LHCN-M2 (cell line): ENCODE results near the gene CYP2U1. TPM values are rescaled to one million over a fixed set of nuclear protein-coding genes. Genes with fewer than 3 reads are reported as not detected.
"Not testable (repeated sequence)": the region's sequence is repeated elsewhere in the genome, so short reads cannot be mapped to it uniquely, and the experiment has no call there.

ENCODE experiments used
- DNase-seq: peaks from one replicate; pipeline ENCODE4 v3.0.0-alpha.2; 2012; ENCODE audit warnings: low read depth
- polyA plus RNA-seq: library from polyadenylated mRNA; unstranded; fragments of >200 nt; gene quantifications from one replicate; pipeline ENCODE4 v1.2.1, GENCODE V29; 2012; ENCODE audit warnings: missing spikeins
- total RNA-seq: library from RNA; depleted of rRNA; stranded (reverse); fragments of >200 nt; gene quantifications from 2 replicates; pipeline ENCODE4 v1.2.3, GENCODE V29; 2014; rRNA removed

The CYP2U1 gene
- total RNA-seq: 8.6 and 13.5 TPM in 2 replicates
- polyA plus RNA-seq: 6.0 TPM

DNA sequence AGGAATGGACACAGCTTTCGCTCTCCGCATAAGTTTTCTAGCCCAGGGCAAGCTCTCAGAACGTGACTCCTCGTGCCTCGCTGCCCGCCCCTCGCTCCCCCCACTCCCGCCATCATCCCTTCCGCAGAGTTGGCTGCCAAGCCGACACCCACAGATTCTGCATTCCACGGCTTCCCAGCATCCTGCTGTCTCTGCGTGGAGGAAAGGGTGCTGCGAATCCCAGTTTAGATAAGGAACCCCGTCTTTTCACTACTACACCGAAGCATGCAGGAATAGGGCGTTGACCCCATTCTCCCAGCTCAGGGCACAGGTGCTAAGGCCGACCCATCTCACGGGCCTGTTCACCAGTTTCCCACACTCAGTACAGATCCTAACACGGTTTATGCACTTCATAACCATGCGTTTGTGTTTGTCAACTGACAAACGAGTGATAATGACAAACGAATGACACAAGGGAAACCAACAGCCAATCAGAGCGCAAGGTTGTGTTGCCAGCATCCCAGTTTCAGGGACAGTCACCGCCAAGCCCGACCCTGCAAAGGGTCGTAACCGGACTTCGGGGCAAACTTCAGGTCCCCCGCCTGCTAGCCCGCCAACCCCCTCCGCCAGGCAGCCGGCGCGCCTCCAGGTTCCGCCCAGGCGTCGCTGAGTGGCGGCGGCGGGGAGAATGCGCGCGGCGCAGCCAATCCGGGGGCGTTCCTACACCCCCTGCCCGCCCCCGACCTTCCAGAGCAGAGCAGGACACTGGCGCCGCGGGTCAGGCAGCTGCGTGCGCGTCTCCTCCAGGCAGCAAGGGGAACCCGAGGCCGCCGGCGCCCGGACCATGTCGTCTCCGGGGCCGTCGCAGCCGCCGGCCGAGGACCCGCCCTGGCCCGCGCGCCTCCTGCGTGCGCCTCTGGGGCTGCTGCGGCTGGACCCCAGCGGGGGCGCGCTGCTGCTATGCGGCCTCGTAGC lies at the start of gene CYP2U1:
TSS of gene CYP2U1 (plus strand) at position 729 of the 954 bp plus-strand sequence. CDS start at position 824, 95 bp downstream.
- peak; percentile 78 for DNase-seq

DNA sequence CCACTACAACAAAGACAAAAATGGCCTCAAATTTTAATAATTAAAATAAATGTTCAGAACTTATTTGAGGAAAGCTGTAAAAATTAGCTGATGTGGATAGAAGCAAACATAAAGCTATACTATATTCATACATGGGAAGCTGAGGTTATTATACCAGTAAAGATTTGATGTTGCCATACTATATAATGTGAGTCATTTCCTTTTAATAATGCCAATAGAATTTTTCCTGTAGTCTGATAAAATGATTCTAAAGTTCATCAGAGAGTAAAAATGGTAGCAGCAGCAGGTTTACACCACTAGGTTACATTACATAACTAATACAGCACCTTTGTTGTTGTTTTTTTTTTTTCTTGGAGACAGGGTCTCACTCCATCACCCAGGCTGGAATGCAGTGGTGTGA lies 45.5 kb upstream of the CYP2U1 start:
- no peak for DNase-seq

DNA sequence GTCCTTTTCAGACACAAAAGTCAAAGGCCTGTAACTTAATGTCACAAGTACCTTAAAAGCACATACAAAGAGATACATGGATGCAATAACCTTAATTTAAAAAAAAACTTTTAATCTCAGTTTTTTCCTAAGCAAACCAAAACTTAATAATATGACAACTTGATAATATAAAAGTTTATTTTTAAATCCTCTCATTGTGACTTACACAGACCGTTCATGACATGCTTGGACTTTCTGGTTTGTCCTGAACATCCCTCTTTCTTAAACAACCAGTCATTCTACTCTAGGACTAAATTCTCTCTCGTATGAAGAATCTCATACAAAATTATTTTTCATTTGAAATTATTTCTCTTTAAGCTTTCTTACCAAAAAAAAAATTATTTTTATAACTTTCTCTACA lies 43.1 kb upstream of the CYP2U1 start:
- DNase-seq: peak; percentile 45

DNA sequence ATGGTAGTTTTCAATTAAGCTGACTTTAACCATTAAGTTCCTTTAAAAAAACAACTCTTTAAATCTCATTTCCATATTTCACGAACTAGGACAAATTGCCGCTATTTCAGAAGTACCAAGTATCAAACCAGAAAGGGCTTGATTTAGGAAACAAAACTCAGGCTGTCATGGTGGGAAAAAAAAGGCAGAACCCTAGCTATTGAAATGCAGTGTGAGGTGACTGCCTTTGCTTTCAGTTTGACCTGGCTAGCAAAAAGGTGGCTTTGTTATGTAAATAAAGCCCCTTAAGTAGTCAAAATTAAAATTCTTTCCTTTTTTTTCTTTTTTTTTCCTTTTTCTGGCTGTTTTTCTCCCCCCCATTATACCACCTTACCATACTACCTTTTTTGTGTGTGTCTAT lies 40.6 kb upstream of the CYP2U1 start:
- no peak for DNase-seq

DNA sequence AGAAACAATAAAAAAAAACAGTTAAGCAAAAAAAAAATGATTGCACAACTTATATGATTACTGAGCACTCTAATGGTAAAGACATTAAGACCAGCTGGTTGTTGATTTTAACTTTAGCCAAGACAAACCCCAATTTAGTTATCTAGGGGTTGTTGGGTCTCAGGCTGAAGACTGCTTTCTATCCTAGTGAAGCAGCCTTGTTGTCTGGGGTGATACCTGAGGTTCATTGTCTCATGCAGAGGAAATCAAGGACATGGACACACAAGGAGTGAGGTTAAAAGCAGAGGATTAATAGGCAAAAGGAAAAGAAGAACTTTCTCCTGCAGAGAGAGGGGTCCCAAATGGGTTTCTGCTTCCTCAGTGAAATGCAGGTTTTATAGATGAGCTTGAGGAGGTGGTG lies 40.0 kb upstream of the CYP2U1 start:
- no peak for DNase-seq

DNA sequence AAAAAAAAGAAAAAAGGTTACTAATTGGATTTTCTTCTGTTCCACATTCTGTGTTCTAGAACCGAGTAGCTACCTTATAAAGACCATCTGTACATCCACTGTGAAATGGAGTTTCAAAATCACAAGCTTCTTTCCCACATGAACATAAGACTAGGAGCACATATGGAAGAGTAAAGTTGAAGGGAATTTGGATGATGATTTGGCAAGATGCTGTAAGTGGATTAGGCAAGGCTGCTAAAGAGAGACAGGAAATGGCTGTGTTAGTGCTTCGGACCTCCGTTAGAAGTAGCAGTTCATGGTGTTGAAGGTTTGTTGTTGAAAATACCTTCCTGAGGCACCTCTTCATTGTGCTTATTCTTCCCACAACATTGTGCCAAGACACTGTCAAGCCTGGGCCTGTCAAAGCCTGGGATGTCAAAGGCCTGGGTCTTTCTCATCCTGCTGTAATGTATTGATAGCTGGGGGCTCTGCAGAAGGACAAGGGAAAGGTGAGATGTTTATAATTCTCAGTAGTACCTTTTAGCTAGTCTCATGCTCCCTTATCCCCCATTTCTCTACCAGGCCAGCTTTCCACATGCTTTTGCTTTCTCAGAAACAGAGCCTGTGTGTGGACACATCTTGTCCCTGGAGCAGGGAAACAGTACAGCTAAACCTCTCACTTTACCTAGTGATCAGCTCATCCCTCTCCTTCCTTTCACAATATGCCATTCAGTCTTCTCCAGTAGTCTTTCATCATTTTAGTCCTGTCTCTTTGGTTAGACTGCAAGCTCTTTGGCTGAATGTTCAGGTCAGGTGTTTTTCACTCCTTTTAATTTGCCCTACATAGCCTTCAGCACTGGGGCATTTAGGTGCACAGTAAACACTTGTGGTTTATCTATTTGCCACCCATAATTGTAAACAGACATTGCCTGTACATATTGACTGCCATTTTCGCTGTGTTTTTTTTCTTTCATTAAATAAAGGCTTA lies 37.9 kb upstream of the CYP2U1 start:
- DNase-seq: no peak

DNA sequence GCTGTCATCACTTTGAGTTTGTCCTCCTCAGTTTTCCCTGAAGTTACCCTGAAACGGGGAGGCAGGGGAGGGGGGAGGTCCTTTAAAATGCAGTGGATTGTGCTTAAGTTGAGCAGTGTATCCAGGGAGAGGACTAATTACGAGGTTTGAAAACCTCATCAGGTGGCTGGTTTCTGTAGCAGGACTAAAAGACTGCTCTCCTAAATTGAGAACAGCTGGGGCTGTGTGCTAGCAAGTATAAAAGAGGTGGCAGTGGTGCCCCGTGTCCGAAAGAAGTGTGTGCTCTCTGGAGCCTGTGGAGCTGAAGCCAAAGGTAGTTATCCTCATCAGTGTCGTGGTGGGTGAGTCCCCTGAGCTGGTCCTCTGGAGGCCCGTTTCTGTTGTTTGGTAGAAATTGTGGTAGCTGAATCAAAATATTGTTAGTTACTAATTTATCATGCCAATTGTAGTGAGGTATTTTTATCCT lies 37.2 kb upstream of the CYP2U1 start:
- DNase-seq: no peak

DNA sequence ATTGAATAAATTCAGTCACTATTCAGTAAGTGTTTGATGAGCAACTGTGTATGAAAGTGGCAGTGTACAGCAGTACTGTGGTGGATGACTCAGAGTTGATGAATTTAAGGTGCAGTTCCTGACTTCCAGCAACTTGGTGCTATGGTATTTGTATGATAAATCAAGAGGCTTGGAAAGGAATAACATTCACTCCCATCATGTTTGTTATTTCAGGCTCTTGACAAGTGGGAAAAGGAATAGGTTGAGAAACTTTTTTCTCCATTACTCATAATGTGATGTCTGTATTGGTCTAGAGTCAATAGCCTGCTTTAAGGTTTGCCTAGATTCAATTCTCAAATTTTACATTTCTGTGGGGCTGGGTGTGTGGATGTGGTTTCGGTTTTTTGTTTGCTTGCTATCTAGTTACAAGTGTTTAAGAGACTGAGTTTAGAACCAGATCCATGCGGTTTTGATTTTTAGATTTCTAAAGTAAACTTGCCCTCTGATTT lies 35.1 kb upstream of the CYP2U1 start:
- DNase-seq: peak; percentile 99

DNA sequence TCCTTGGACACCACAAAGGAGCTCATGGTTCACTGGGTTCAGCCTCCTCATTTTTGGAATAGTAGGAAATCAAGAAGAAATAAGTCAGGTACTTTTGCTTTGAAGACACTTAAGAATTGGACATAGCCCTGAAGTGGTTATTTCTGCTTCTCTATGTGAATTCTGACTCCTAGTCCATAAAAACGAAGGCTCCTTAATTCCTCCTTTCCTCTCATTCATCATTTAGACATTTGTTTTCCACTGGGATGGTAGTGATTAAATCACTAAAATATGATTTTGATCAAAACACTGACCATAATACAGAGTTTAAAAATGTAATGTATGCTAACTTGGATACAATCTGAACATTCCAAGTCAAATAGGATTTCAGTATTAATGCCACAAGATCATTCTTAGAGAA lies 34.7 kb upstream of the CYP2U1 start:
- no peak for DNase-seq

DNA sequence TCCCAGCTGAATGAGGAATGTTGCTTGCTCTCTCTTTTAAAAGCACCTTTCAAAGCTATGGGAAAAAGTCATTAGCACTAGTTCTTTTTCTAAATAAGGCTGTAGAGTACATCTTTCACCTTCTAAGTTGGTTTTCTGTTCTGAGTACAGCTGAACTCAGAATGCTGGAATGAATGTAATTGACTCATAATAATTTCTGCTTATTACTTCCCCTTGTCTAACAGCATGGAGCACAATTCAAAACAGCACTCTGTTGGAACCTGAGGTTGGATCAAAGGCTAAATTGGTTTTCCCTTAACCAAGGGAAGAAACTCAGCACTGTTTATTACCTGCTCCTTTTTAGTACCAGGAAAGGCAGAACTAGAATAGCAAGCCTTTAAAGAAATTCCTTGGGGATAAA lies 33.5 kb upstream of the CYP2U1 start:
- DNase-seq: peak; percentile 26

DNA sequence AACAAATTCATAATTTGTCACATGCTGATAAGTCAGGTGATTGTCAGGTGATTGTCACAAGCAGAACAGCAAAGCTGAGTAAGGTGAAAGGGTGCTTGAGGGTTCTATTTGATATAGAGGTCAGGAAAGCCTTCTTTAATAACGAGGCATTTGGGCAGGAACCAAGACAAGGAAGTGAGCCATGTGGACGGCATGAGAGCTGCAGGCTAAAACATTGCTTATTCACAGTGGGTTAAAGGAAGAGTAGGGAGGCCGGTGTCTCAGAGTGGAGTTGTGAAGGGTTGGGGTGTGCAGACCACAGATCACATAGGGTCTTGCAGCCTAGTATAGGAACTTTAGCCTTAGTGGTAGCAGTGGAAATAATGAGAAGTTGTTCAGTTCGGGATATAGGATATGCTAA lies 31.3 kb upstream of the CYP2U1 start:
- DNase-seq: no peak

DNA sequence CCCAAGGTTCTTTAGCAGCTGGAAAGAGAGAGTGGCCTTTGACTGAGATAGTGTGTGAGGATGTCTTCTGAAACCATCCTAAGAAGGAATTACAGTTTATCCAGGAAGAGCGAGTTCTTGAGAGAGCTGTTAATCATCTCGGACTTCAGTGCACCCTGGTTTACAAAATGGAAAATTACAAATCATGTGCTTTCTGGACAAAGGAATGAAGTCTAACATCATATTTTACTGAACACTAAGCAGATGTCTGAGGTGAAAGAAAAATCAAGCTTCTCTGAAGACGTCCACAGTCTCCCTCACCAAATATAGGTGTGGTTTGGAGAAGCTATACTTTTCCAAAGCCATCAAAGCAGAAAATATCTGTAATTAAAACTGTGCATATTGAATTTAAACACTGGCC lies 30.8 kb upstream of the CYP2U1 start:
- DNase-seq: no peak

DNA sequence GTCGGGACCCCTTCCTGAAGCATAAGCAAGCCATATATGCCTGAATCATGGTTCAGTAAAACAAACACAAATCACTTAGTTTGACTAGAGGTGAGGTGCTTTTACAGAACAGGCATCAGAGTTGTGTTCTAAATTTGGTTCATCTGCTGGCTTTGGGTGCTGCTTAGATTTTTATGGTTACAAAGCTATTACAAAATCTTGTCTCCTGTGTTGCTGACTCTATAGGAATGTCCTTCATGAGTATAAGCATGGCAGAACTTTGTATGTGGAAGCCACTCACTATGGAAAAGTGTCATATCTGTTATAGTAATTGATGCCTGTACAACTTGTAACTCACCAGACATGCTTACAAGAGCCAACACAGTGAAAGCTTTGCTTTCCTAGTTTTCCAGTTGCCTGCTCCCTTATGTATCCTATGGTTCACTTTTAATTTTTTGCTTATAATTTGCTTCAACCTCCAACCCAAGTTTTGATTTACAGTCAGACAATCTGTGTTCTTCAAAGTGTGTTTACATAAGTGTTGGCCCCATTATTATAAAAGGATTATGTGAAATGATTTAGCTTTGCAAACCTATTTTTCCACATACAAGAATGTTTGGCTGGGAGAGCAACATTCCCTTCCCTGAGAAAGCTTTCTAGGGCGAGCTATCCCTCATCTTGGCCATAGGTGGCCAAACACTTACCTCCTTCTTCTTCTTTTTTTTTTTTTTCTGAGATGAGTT lies 30.0 kb upstream of the CYP2U1 start:
- no peak for DNase-seq

DNA sequence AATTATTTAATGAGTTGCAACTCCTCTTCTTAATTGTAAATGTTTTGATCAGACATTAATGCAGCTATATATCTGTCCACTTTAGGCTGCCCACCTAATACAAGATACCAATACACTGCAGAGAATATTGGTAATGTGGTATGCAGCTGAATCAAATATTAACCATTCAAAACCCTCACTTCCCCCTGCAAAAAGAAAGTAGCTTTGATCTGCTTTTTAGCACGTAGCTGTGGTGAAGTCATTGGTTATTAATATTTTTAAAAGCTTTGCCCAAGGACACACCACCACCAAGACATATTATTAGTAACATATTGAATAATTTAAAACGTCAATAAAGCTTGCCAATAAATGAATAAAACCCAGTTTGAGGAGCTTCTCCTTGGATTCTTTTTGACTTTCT lies 28.6 kb upstream of the CYP2U1 start:
- DNase-seq: no peak

DNA sequence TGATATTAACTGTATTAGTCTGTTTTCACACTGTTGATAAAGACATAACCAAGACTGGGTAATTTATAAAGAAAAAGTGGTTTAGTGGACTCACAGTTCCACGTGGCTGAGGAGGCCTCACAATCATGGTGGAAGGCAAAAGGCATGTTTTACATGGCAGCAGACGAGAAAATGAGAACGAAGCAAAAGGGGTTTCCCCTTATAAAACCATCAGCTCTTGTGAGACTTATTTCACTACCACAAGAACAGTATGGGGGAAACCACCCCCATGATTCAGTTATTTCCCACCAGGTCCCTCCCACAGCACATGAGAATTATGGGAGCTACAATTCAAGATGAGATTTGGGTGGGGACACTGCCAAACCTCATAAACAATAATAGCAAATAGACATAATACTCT lies 26.3 kb upstream of the CYP2U1 start:
- not testable (repeated sequence) for DNase-seq

DNA sequence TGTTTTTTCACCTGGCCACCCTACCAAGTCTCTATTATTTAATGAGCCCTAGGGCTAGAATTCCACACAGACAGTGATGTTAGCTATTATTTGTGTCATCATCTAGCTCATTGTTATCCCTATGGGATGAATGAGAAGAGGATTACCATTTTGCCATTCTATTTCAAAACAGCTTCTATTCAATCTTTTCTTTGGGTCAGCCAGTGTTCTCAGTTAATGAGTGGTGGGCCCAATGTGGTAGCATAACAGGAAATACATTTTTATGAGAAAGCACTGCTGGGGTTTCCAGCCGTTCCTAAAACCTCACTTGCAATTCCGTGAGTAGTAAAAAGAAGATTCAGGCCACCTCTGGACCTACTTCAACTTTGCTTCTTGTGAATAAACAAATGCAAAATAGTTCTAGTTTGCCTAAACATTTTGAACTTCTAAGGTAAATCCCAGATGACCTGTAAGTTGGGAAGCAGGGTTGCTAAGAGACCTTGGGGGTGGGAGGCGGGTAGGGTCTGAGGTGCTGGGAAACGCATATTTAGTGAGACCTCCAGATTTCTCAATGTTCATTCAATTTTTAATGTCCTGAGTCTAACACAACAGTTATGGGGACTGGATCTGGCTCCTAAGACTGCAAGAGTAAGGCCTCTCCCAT lies 24.8 kb upstream of the CYP2U1 start:
- DNase-seq: no peak

DNA sequence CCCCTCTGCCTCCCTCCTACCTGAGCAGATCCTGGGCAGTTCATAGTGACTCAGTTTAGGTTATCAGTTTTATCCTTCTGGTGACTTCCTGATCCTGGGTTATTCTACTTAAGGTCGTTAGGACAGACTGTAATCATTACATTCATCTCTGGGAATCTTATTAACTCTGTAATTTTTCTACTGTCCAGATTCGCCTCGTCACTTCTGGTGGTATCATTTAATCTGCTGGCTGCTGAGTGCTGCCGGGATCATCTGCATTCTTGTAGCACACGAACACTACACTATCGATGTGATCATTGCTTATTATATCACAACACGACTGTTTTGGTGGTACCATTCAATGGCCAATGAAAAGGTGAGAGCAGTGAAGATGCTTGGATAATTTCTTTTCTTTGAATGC lies 23.0 kb upstream of the CYP2U1 start:
- DNase-seq: no peak

DNA sequence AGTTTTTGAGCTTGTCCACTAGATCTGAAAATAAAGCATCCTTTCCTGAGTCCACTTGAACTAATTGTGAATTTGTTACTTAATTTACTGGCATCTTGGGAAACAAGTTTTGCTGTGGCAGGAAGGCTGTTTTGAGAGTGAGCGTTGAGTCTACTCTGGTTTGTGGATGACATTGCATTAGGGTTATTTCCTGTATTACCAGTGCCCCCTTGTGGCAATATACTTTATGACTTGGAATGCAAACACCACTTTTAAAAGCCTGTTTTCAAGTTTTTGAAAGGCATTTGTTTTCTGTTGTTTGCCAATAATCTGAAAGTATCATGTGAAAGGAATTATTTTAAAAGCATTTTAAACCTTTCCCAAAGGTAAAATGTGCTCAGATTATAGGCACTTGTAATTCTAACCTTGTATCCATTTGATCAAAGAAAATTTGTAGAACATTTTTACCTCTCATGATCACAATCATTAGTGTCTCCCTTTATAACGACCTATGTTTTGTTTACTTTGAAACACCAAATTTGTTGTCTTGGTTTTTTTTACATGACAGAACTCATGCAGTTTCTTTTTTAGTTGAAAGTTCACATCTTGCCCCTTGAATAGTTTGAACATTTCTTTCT lies 18.0 kb upstream of the CYP2U1 start:
- DNase-seq: peak; percentile 71

DNA sequence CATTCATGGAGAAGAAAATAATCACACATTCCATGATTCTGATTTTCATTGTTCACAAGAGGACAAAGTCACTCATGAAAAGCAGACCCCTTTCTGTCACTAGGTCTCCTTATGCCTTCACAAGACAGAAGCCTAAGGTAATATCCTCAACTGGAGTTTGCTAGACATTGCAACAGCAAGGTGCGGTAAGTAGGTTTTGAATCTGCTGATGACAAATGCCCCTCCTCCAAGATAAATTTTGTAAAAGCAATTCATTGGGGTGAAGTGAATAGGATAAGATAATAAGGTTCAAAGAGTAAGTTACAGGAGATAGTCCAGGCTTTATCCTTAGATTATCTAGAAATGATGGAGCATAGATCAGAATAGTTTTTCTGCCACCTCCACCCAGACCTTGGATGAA lies 16.1 kb upstream of the CYP2U1 start:
- DNase-seq: no peak

DNA sequence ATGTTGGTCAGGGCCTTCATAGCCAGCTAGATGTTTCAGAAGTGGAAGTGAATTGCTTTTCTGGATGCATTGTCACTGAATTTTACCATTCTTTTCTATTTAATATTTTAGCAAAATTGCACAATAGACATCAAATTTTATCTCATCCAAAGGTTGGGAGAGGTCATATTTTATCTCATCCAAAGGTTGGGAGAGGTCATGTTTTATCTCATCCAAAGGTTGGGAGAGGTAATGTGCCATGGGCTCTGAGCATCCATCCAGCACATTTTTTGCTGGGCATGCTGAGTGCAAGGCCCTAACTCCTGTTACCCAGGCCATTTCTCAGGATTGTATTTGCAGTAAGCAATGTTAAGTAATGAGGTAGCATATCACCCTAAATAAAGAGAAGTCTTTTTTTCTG lies 14.7 kb upstream of the CYP2U1 start:
- DNase-seq: no peak
